ENCODE data around the gene VPS45.

- TF ChIP-seq CTCF (optimal IDR thresholded peaks at IDR 0.05 in 1 of 3, IDR thresholded peaks at IDR 0.05 in 1 of 3, conservative IDR thresholded peaks at IDR 0.05 in 1 of 3; ENCODE audit: extremely low read depth in 1 of 3, insufficient read depth in 2 of 3, low read length in 3 of 3) (no peak), EZH2 (IDR thresholded peaks at IDR 0.05; ENCODE audit: low read length) (no peak)
Observed at GRCh38 chr1:150111670-150112069, 44.1 kb downstream of the VPS45 start.
